MCF 10A (cell line): ENCODE results near the gene SNX32. TPM values are rescaled to one million over a fixed set of nuclear protein-coding genes. Genes with fewer than 3 reads are reported as not detected.
A peak's percentile ranks its signal among the peaks of the same experiment; 100 is the strongest.

Experiments used
- BruUV-seq: library from RNA; stranded (reverse); fragments of 400-500 nt; replicated peaks from 2 replicates; lab custom pipeline; 2021; lab: Mats Ljungman, UMichigan
- CTCF ChIA-PET: fragments of 300-600 bp; sonication (Branson Sonifier 250); formaldehyde crosslinking; extraction: SDS; loops from one replicate; lab custom pipeline; 2021; ENCODE audit warnings: antibody characterized with exemption, inconsistent platforms; lab: Yijun Ruan, JAX
- POLR2A ChIA-PET: fragments of 300-600, 350-650 bp; sonication (Branson Sonifier 250); formaldehyde crosslinking; extraction: SDS; loops from one replicate; lab custom pipeline; 2020; ENCODE audit warnings: antibody characterized with exemption, inconsistent platforms; lab: Yijun Ruan, JAX
- DNase-seq: peaks from one replicate; pipeline ENCODE4 v3.0.0-alpha.2; 2018; ENCODE audit not compliant: unreplicated experiment
- H3K27ac Mint-ChIP-seq: one replicate; pipeline ENCODE4 v1.8.0; 2022; ENCODE audit warnings: mild to moderate bottlenecking, low read depth, mixed read lengths; ENCODE audit not compliant: unreplicated experiment
- H3K27me3 Mint-ChIP-seq: one replicate; pipeline ENCODE4 v1.8.0; 2022; ENCODE audit warnings: mixed read lengths; ENCODE audit not compliant: insufficient read depth, unreplicated experiment
- H3K36me3 Mint-ChIP-seq: one replicate; pipeline ENCODE4 v1.8.0; 2022; ENCODE audit warnings: mild to moderate bottlenecking, moderate library complexity, mixed read lengths; ENCODE audit not compliant: insufficient read depth, unreplicated experiment
- H3K4me1 Mint-ChIP-seq: one replicate; pipeline ENCODE4 v1.8.0; 2022; ENCODE audit warnings: mixed read lengths; ENCODE audit not compliant: insufficient read depth, unreplicated experiment
- H3K4me3 Mint-ChIP-seq: one replicate; pipeline ENCODE4 v1.8.0; 2022; ENCODE audit warnings: mild to moderate bottlenecking, moderate library complexity, mixed read lengths; ENCODE audit not compliant: unreplicated experiment
- H3K9me3 Mint-ChIP-seq: one replicate; pipeline ENCODE4 v1.8.0; 2022; ENCODE audit warnings: mixed read lengths; ENCODE audit not compliant: unreplicated experiment
- intact Hi-C: fragments of 100-400 bp; cut with micrococcal nuclease; formaldehyde crosslinking; loops from 2 replicates; pipeline ENCODE4 v1.14.1; 2022
- total RNA-seq: library from RNA; stranded (reverse); gene quantifications from 2 replicates; pipeline ENCODE4 v1.2.3, GENCODE V29; 2022
- TF ChIP-seq, protein P1 (sequence below): fragments of 200-600 bp; IDR thresholded peaks from one replicate; pipeline ENCODE4 v1.8.0; 2022; ENCODE audit warnings: antibody characterized with exemption, mild to moderate bottlenecking; ENCODE audit not compliant: unreplicated experiment

The SNX32 gene
- total RNA-seq, 1 experiment from 2014 or later: not detected

DNA sequence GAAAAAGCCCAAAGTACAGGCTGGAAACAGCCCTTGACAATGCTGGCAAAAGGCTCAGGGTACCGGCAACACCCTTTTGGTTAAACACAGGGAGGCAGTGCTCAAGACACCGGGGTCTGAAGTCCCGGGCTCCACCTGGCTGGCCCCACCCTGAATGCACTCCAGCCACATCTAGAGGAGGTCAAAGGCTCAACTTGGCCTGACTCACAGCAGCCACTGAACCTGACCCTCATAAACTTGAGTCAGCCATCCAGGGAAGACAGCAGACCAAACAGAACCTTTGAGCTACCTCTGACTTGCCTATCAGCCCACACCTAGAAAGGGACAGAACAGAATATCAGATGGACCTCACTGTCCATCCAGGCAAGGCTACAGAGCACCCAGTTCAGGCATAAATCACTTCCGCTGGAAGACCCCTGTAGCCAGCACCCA, 20.4 kb downstream of the SNX32 start:
- peaks cover 16% of the 10 kb centered on the region for H3K4me1 Mint-ChIP-seq
- POLR2A ChIA-PET: interaction anchor here (0.6 to 1.1 kb wide), 2 partner anchors 34 to 939 kb away, joined by 3 to 4 read pairs; partner anchors contain the start of gene FIBP
- no peaks in the 10 kb centered on the region for H3K27me3 Mint-ChIP-seq
- intact Hi-C loops: no loop called here
- H3K27ac Mint-ChIP-seq: no peak overlapping the region
- CTCF ChIA-PET: interaction anchor here (0.8 kb wide), 1 partner anchor 32 kb away, joined by 3 read pairs; no protein-coding TSS in a partner anchor
- no TSS peak for BruUV-seq
- peaks cover 56% of the 10 kb centered on the region for H3K36me3 Mint-ChIP-seq
- H3K9me3 Mint-ChIP-seq: no peaks in the 10 kb centered on the region
- TF ChIP-seq, protein P1, sequence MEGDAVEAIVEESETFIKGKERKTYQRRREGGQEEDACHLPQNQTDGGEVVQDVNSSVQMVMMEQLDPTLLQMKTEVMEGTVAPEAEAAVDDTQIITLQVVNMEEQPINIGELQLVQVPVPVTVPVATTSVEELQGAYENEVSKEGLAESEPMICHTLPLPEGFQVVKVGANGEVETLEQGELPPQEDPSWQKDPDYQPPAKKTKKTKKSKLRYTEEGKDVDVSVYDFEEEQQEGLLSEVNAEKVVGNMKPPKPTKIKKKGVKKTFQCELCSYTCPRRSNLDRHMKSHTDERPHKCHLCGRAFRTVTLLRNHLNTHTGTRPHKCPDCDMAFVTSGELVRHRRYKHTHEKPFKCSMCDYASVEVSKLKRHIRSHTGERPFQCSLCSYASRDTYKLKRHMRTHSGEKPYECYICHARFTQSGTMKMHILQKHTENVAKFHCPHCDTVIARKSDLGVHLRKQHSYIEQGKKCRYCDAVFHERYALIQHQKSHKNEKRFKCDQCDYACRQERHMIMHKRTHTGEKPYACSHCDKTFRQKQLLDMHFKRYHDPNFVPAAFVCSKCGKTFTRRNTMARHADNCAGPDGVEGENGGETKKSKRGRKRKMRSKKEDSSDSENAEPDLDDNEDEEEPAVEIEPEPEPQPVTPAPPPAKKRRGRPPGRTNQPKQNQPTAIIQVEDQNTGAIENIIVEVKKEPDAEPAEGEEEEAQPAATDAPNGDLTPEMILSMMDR: no peak
- DNase-seq: no peak
- H3K4me3 Mint-ChIP-seq: no peak overlapping the region

DNA sequence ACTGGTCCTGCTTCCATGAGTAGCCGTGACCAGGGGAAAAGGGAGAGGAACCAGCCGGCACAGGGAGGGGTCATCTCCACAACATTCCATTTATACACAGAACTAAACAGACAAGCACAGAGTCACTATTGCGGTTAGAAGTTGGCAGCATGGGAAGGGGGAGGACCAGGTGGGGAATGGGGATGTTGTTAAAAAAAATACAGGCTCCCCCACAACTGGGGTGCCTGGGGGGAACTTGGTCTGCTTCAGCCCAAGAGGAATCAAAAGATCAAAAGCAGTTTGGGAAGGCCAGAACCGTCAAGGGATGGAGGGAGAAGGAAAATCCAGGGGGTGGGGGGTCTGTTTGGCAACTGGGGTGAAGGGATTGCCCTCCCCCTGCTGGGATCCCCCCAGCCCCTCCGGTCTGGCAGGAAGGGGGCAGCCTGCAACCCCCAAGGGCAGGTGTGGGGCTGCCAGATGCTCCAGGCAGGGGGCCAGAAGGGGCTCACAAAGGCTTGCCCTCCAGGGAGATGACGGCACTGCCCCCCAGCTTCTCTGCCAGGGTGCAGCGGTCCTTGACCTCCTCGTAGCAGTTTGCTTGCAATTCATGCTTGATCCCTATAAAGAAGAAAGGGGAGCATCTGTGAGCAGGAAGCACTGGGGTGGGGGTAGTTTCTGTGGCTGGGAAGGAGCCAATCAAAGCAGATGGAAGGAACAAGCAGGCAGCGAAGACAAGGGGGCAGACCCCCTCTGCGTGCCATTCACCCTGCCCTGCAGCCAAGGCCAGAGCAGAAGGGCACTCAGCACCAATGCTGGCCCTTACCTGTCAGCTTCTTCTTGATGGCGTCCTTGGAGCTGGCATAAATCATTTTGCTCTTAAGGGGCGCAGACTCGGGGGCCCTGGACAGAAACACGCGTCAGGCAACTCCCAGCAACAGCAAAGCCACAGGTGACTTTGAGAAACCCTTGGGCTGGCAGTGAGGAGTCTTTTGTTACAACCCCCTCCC, 21.4 kb downstream of the SNX32 start:
- ChIA-PET POLR2A (interaction anchor here (0.7 kb wide), 1 partner anchor 35 kb away, joined by 4 read pairs; the partner anchor contains the start of gene CCDC85B), CTCF (interaction anchor here (0.6 kb wide), 1 partner anchor 38 kb away, joined by 4 read pairs; no protein-coding TSS in a partner anchor)
- peak overlapping the region; percentile 83 for H3K4me3 Mint-ChIP-seq
- intact Hi-C loops: no loop called here
- TF ChIP-seq, protein P1: no peak
- no peak for DNase-seq
- TSS peak; percentile 63 for BruUV-seq
- peaks cover 22% of the 10 kb centered on the region for H3K4me1 Mint-ChIP-seq
- H3K27ac Mint-ChIP-seq: peak overlapping the region; percentile 71
- H3K9me3 Mint-ChIP-seq: no peaks in the 10 kb centered on the region
- H3K36me3 Mint-ChIP-seq: peaks cover 56% of the 10 kb centered on the region
- no peaks in the 10 kb centered on the region for H3K27me3 Mint-ChIP-seq

DNA sequence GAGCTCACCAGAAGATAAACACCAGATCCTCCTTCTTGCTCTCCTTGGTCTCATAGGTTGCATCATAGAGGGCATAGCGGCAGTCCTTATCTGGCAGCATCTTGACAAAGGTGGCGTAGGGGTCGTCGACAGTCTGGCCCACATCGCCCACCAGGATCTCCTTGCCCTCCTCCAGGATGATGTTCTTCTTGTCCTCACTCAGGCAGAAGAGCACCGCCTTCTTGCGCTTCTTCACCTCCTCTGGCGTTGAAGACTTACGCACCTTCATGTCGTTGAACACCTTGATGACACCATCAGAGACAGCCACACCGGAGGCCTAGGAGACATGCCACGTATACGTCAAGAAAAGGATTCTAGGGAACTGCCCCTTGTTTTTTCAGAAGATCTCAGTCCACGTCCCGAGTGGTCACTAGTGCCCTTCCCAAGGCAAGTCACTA, 22.2 kb downstream of the SNX32 start:
- Mint-ChIP-seq H3K27me3 (no peaks in the 10 kb centered on the region), H3K4me3 (peak overlapping the region; percentile 83), H3K9me3 (no peaks in the 10 kb centered on the region), H3K27ac (peak overlapping the region; percentile 94), H3K4me1 (peaks cover 24% of the 10 kb centered on the region), H3K36me3 (peaks cover 56% of the 10 kb centered on the region)
- TF ChIP-seq, protein P1: no peak
- no TSS peak for BruUV-seq
- POLR2A ChIA-PET: interaction anchor here (0.7 to 6.2 kb wide), 4 partner anchors 33 to 144 kb away, joined by 3 to 181 read pairs (median 4); partner anchors contain the start of genes CCDC85B, FIBP and KAT5
- intact Hi-C loops: no loop called here
- DNase-seq: no peak
- CTCF ChIA-PET: no interaction called here
